ENCODE data around the gene SDK2. TPM values are rescaled to one million over a fixed set of nuclear protein-coding genes. Genes with fewer than 3 reads are reported as not detected.

The SDK2 gene
- total and polyA plus RNA-seq, 2 experiments from 2014 or later: 0.74 to 5.1 TPM

- no peak for TF ChIP-seq ZNF114 (CRISPR knock-in tag; IDR thresholded peaks at IDR 0.05)
Observed at GRCh38 chr17:73390221-73390620, 254.0 kb downstream of the SDK2 start (continued).

- Histone ChIP-seq H3K36me3 (ENCODE audit: insufficient read depth) (no peaks in the 10 kb centered on the region), H3K4me3 (no peak overlapping the region), H4K20me1 (replicated peaks; ENCODE audit: insufficient read depth) (no peaks in the 10 kb centered on the region), H3K4me2 (no peak overlapping the region), H3F3A (replicated peaks; ENCODE audit: low read depth) (no peaks in the 10 kb centered on the region), H3K9me2 (ENCODE audit: insufficient read depth) (no peaks in the 10 kb centered on the region), H3K4me1 (ENCODE audit: insufficient read depth) (no peaks in the 10 kb centered on the region), H3K27me3 (ENCODE audit: insufficient read depth) (no peaks in the 10 kb centered on the region), H3K27ac (ENCODE audit: low read depth) (no peak overlapping the region), H3K79me2 (replicated peaks; ENCODE audit: insufficient read depth) (no peaks in the 10 kb centered on the region), H2AFZ (no peak overlapping the region)
- H3K36me3 Mint-ChIP-seq (ENCODE audit: low read depth): no peaks in the 10 kb centered on the region
- H3K27me3 Mint-ChIP-seq (ENCODE audit: insufficient read depth, low read depth, poor library complexity): peaks cover 15% of the 10 kb centered on the region
- peaks cover 6% of the 10 kb centered on the region; the same call in 1 of the 3 replicates for H3K4me1 Mint-ChIP-seq
- DNase-seq (ENCODE audit: low spot score) (no peak), ATAC-seq (no peak)
- H3K27ac Mint-ChIP-seq: no peak overlapping the region
- no peak overlapping the region for H3K4me3 Mint-ChIP-seq
- no peaks in the 10 kb centered on the region for H3K9me3 Mint-ChIP-seq
- TF ChIP-seq NANOG (IDR thresholded peaks at IDR 0.05; ENCODE audit: borderline replicate concordance): no peak
- no peak for TF ChIP-seq CREB1 (CRISPR knock-in tag; IDR thresholded peaks at IDR 0.05; ENCODE audit: low read depth)
- TF ChIP-seq STAT1 (IDR thresholded peaks at IDR 0.05; ENCODE audit: unreplicated experiment): no peak
- no peak for TF ChIP-seq ZNF114 (CRISPR knock-in tag; IDR thresholded peaks at IDR 0.05)
- no peak for TF ChIP-seq POLR2AphosphoS5 (IDR thresholded peaks at IDR 0.05; ENCODE audit: low read depth)
- no peak for TF ChIP-seq CTCF (conservative IDR thresholded peaks at IDR 0.05; ENCODE audit: low read depth in 2 of 2)
- TF ChIP-seq REST (IDR thresholded peaks at IDR 0.05; ENCODE audit: unreplicated experiment): no peak
- TF ChIP-seq JUNB (IDR thresholded peaks at IDR 0.05; ENCODE audit: unreplicated experiment): no peak
- no peak for TF ChIP-seq EZH2phosphoT487 (IDR thresholded peaks at IDR 0.05; ENCODE audit: unreplicated experiment)
- TF ChIP-seq ZNF331 (CRISPR knock-in tag; IDR thresholded peaks at IDR 0.05; ENCODE audit: low read depth): no peak
- TF ChIP-seq EZH2 (IDR thresholded peaks at IDR 0.05; ENCODE audit: low read depth, unreplicated experiment): no peak
- TF ChIP-seq ZNF462 (CRISPR knock-in tag; IDR thresholded peaks at IDR 0.05): no peak
- no peak for TF ChIP-seq ETS1 (IDR thresholded peaks at IDR 0.05)
Observed at GRCh38 chr17:73389411-73389810, 254.8 kb downstream of the SDK2 start.
